A673 (cell line): ENCODE data around the gene MYOZ1. TPM values are rescaled to one million over a fixed set of nuclear protein-coding genes. Genes with fewer than 3 reads are reported as not detected.
A peak's percentile ranks its signal among the peaks of the same experiment; 100 is the strongest.

Source experiments
- BruUV-seq: library from RNA; stranded (reverse); fragments of 400-500 nt; replicated peaks from 2 replicates; lab custom pipeline; 2021; lab: Mats Ljungman, UMichigan
- CTCF ChIA-PET: fragments of 300-600 bp; sonication (Branson Sonifier 250); formaldehyde crosslinking; loops from one replicate; lab custom pipeline; 2022; ENCODE audit warnings: antibody characterized with exemption; lab: Charles Lee
- POLR2A ChIA-PET: fragments of 300-600 bp; sonication (Branson Sonifier 250); formaldehyde crosslinking; loops from one replicate; lab custom pipeline; 2022; ENCODE audit warnings: antibody characterized with exemption; ENCODE audit not compliant: low non-redundant PET; lab: Charles Lee
- DNase-seq: peaks from one replicate; pipeline ENCODE4 v3.0.0-alpha.2; 2015; ENCODE audit warnings: low spot score
- H3K27ac ChIP-seq: fragments of 200-600 bp; sonication (generic); 2 replicates; pipeline ENCODE4 v1.5.1; 2016; ENCODE audit warnings: mixed run types, low read depth, mild to moderate bottlenecking, mixed read lengths, antibody characterized with exemption, low read length; ENCODE audit not compliant: poor library complexity, severe bottlenecking
- H3K27me3 ChIP-seq: fragments of 200-600 bp; sonication (generic); replicated peaks from 2 replicates; pipeline ENCODE4 v1.6.1; 2017; ENCODE audit warnings: mixed run types, low read depth, mild to moderate bottlenecking, mixed read lengths, antibody characterized with exemption, low read length; ENCODE audit not compliant: insufficient read depth, poor library complexity
- H3K36me3 ChIP-seq: fragments of 200-600 bp; sonication (generic); 2 replicates; pipeline ENCODE4 v1.6.1; 2016; ENCODE audit warnings: mixed run types, mild to moderate bottlenecking, mixed read lengths, antibody characterized with exemption, low read length; ENCODE audit not compliant: insufficient read depth, poor library complexity, severe bottlenecking
- H3K4me1 ChIP-seq: fragments of 200-600 bp; sonication (generic); 2 replicates; pipeline ENCODE4 v1.6.1; 2017; ENCODE audit warnings: mixed run types, mild to moderate bottlenecking, mixed read lengths, antibody characterized with exemption, low read length; ENCODE audit not compliant: insufficient read depth, poor library complexity, severe bottlenecking
- H3K4me3 ChIP-seq: fragments of 200-600 bp; sonication (generic); 2 replicates; pipeline ENCODE4 v1.5.1; 2016; ENCODE audit warnings: low read depth, mixed run types, mild to moderate bottlenecking, mixed read lengths, low read length; ENCODE audit not compliant: poor library complexity, severe bottlenecking
- H3K9me3 ChIP-seq: fragments of 200-600 bp; sonication (generic); 2 replicates; pipeline ENCODE4 v1.6.1; 2016; ENCODE audit warnings: mixed run types, low read depth, mild to moderate bottlenecking, mixed read lengths, antibody characterized with exemption, low read length; ENCODE audit not compliant: poor library complexity, severe bottlenecking
- EZH2 ChIP-seq: fragments of 200-600 bp; sonication (generic); IDR thresholded peaks from 2 replicates; pipeline ENCODE4 v1.6.1; 2017; ENCODE audit warnings: borderline replicate concordance, low read depth, mild to moderate bottlenecking, mixed read lengths, antibody characterized with exemption, low read length; ENCODE audit not compliant: poor library complexity, severe bottlenecking
- intact Hi-C: fragments of 100-400 bp; cut with micrococcal nuclease; formaldehyde crosslinking; loops from one replicate; pipeline ENCODE4 v1.10.0; 2022; ENCODE audit not compliant: unreplicated experiment
- total RNA-seq: library from RNA; stranded (reverse); gene quantifications from 2 replicates; pipeline ENCODE4 v1.2.3, GENCODE V29; 2021
- TF ChIP-seq, protein P1 (sequence below): fragments of 300-800, 200-600 bp; sonication (generic); conservative IDR thresholded peaks from 2 replicates; pipeline ENCODE4 v1.5.1; 2017; ENCODE audit warnings: low read depth, mild to moderate bottlenecking, antibody characterized with exemption, low read length, moderate library complexity, mixed read lengths

Gene MYOZ1
- total RNA-seq, 1 experiment from 2014 or later = 0.19 TPM

DNA sequence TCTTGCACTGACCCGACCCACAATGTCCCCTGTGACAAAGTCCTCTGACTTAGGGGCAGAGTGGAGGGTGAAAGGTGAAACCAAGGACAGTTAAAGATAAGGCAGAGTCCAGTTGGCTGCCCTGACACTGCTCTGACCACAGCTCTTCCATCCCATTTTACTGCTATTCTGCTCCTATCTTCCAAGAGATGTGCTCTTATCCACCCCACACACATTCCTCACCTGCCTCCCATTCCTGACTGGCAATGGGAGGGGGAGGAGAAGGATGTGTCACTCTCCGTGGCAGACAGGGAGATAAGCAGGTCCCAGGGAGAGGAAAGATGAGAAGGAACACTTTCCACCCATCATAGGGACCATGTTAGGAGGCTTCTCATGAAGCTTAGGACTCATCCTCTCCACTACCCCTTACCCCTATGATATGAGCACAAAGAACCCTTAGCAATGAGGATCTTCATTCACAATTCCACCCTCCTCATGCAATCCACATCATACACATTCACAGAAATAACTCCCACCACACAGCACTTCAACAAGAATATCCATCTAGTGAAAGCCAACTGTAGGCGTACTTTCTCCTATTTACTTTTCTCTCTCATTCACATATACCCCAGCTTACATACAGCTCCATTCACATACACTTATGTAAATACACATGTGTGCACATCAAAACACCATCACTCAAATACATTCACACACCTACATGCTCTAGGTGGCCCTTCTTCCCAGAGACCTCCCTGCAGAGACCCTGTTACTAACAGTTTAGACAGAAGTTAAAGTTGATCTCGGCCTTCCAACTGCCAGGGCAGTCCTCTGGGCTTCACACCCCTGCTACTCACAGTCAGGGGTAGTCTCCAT lies 7.9 kb upstream of the MYOZ1 start:
- ChIA-PET CTCF (no interaction called here), POLR2A (no interaction called here)
- H3K27ac ChIP-seq = no peak overlapping the region
- peak overlapping the region; percentile 79 for H3K4me3 ChIP-seq
- TSS peak; percentile 23 for BruUV-seq
- DNase-seq = no peak
- no peaks in the 10 kb centered on the region for H3K27me3 ChIP-seq
- no peaks in the 10 kb centered on the region for H3K9me3 ChIP-seq
- TF ChIP-seq, protein P1, sequence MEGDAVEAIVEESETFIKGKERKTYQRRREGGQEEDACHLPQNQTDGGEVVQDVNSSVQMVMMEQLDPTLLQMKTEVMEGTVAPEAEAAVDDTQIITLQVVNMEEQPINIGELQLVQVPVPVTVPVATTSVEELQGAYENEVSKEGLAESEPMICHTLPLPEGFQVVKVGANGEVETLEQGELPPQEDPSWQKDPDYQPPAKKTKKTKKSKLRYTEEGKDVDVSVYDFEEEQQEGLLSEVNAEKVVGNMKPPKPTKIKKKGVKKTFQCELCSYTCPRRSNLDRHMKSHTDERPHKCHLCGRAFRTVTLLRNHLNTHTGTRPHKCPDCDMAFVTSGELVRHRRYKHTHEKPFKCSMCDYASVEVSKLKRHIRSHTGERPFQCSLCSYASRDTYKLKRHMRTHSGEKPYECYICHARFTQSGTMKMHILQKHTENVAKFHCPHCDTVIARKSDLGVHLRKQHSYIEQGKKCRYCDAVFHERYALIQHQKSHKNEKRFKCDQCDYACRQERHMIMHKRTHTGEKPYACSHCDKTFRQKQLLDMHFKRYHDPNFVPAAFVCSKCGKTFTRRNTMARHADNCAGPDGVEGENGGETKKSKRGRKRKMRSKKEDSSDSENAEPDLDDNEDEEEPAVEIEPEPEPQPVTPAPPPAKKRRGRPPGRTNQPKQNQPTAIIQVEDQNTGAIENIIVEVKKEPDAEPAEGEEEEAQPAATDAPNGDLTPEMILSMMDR = no peak
- no peak for TF ChIP-seq EZH2
- H3K36me3 ChIP-seq = no peaks in the 10 kb centered on the region
- H3K4me1 ChIP-seq = peaks cover 6% of the 10 kb centered on the region
- intact Hi-C loops = no loop called here

DNA sequence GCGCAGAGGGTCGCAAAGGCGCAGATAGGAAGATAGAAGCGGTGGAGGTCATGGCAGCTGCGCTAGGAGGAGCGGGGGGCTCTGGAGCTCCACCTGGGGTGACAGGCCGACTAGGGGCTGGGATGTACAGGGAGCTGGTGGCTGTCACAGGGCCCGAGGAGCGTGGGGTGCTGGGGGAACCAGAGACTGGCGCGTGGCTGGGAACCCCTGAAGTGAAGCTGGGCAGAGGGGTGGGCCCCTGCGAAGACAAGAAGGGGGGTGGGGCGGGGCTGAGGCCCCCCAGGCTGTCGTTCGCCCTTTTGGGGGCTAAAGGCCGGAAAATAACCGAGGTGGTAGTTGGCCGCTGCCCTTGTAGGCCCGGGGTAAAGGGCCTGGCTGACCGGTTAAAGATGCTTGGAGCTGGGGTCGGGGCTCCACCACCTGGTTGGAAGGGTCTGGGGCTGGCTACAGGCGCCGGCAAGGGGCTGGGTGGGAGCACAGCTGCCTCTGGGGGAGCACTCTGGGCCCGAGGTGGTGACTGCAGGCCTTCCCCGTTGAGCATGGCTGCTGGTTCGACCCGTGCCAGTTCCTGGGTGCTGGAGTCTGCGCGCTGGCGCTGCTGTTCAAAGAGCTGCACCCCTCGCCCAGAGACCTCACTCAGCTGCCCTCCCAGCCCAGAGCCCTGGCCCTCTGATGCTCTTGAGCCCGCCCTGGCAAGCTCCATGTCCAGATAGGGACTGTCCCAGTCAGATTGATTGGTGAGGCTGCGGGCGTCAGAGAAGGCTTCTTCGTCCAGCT lies 6.8 kb upstream of the MYOZ1 start:
- Histone ChIP-seq H3K36me3 (no peaks in the 10 kb centered on the region), H3K27me3 (no peaks in the 10 kb centered on the region), H3K4me3 (peak overlapping the region; percentile 79), H3K9me3 (no peaks in the 10 kb centered on the region), H3K4me1 (peaks cover 6% of the 10 kb centered on the region), H3K27ac (peak overlapping the region; percentile 64)
- TF ChIP-seq, protein P1 = no peak
- TF ChIP-seq EZH2 = no peak
- ChIA-PET CTCF (no interaction called here), POLR2A (interaction anchor here (0.5 to 0.6 kb wide), 2 partner anchors 21 to 154 kb away, joined by 3 to 5 read pairs; no protein-coding TSS in a partner anchor)
- BruUV-seq = TSS peak; percentile 58
- DNase-seq = no peak
- intact Hi-C loops = no loop called here

DNA sequence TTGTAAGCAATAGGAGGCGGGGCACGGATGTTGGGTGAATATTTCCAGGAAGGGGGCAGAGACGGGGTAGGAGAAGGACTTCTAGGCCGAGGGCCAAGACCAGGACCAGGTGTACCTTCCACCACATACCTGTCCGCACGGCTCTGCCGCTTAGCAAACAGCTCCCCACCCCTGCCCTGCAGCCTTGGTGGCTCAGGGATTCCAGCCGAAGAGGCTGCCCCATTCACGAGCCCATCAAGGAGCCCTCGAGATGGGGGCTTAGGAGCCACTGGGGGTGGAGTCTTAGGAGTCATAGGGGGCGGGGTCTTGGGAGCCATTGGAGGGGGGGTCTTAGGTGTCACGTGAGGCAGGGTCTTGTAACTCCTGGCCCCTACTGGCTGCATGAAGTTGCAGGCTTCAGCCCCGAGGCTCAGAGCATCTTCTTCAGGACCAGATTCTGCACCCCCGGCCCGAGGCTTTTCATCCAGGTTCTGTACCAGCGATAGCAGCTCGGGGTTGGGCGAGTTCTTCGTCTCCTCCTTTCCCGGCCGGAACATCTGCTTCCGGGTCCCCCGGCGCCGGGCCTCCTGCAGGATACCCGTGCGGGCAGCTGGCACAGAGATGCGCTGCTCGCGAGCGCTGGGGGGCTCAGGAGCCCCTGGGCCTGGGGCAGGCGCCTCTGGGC lies 6.1 kb upstream of the MYOZ1 start:
- DNase-seq = peak; percentile 87
- ChIA-PET CTCF (no interaction called here), POLR2A (interaction anchor here (0.6 kb wide), 2 partner anchors 153 to 202 kb away, joined by 3 read pairs; no protein-coding TSS in a partner anchor)
- intact Hi-C loops = no loop called here
- no TSS peak for BruUV-seq
- Histone ChIP-seq H3K9me3 (no peaks in the 10 kb centered on the region), H3K36me3 (no peaks in the 10 kb centered on the region), H3K27ac (peak overlapping the region; percentile 64), H3K27me3 (no peaks in the 10 kb centered on the region), H3K4me3 (peak overlapping the region; percentile 79), H3K4me1 (peaks cover 6% of the 10 kb centered on the region)
- TF ChIP-seq, protein P1 = no peak
- TF ChIP-seq EZH2 = no peak
